LNCaP clone FGC (cell line): ENCODE data around the gene PRXL2A.
A peak's percentile ranks its signal among the peaks of the same experiment; 100 is the strongest.

Experiments used
- DNase-seq: peaks from one replicate; pipeline ENCODE4 v3.0.0-alpha.2; 2011; ENCODE audit warnings: low read depth
- H3K4me3 ChIP-seq: 2 replicates; pipeline ENCODE4 v1.5.1; 2011; ENCODE audit warnings: mild to moderate bottlenecking, low read depth, low read length, control low read depth
- CTCF ChIP-seq: IDR thresholded peaks from 2 replicates; pipeline ENCODE4 v1.5.1; 2012; ENCODE audit warnings: mild to moderate bottlenecking; ENCODE audit not compliant: control insufficient read depth, insufficient read depth; ENCODE audit errors: extremely low read depth

PRXL2A gene

GRCh38 chr10:80400136-80400804 is 8.1 kb upstream of the PRXL2A start:
- DNase-seq, result no peak
- TF ChIP-seq CTCF, result no peak
- no peak overlapping the region for H3K4me3 ChIP-seq

GRCh38 chr10:80405035-80405434 is 3.3 kb upstream of the PRXL2A start:
- H3K4me3 ChIP-seq, result no peak overlapping the region
- TF ChIP-seq CTCF, result no peak
- no peak for DNase-seq

- no peak overlapping the region for H3K4me3 ChIP-seq
- DNase-seq, result no peak
- no peak for TF ChIP-seq CTCF
These were observed 2.7 kb upstream of the PRXL2A start for GRCh38 chr10:80405626-80406025.

- no peak for TF ChIP-seq CTCF
- H3K4me3 ChIP-seq, result no peak overlapping the region
- no peak for DNase-seq
These were observed 2.1 kb upstream of the PRXL2A start for GRCh38 chr10:80406204-80406603.

GRCh38 chr10:80407812-80408241 is 524 bp upstream of the PRXL2A start:
- DNase-seq, result no peak
- peak overlapping the region; percentile 43 for H3K4me3 ChIP-seq
- TF ChIP-seq CTCF, result no peak

GRCh38 chr10:80409121-80409520 is 770 bp downstream of the PRXL2A start:
- no peak for TF ChIP-seq CTCF
- DNase-seq, result no peak
- peak overlapping the region; percentile 43 for H3K4me3 ChIP-seq

GRCh38 chr10:80410122-80410521 is 1.8 kb downstream of the PRXL2A start:
- no peak for TF ChIP-seq CTCF
- H3K4me3 ChIP-seq, result no peak overlapping the region
- DNase-seq, result no peak
